HepG2 (cell line): ENCODE data around the gene MRPL38. TPM values are rescaled to one million over a fixed set of nuclear protein-coding genes. Genes with fewer than 3 reads are reported as not detected.

ENCODE experiments used
- ASH2L ChIP-seq: fragments of 300-600, 200-600 bp; sonication (generic); IDR thresholded peaks from 2 replicates; pipeline ENCODE4 v1.7.0; 2017; ENCODE audit warnings: low read depth, mild to moderate bottlenecking, moderate library complexity, mixed read lengths, low read length; ENCODE audit not compliant: insufficient read length
- DPF2 ChIP-seq: sonication (generic); formaldehyde crosslinking; IDR thresholded peaks from 2 replicates; pipeline ENCODE4 v1.4.0; 2020; ENCODE audit warnings: mild to moderate bottlenecking, low read depth, missing genetic modification reagents, borderline replicate concordance
- HES4 ChIP-seq: sonication (generic); formaldehyde crosslinking; IDR thresholded peaks from 2 replicates; pipeline ENCODE4 v1.9.0; 2021; ENCODE audit warnings: mild to moderate bottlenecking, missing genetic modification reagents, borderline replicate concordance
- ISL2 ChIP-seq: sonication (generic); formaldehyde crosslinking; IDR thresholded peaks from 2 replicates; pipeline ENCODE4 v1.5.0; 2020; ENCODE audit warnings: missing genetic modification reagents
- ONECUT2 ChIP-seq: sonication (generic); formaldehyde crosslinking; IDR thresholded peaks from 2 replicates; pipeline ENCODE4 v1.4.0; 2020; ENCODE audit warnings: missing genetic modification reagents
- STAT5B ChIP-seq: sonication (generic); formaldehyde crosslinking; IDR thresholded peaks from 2 replicates; pipeline ENCODE4 v1.4.0; 2020; ENCODE audit warnings: missing genetic modification reagents
- TARDBP ChIP-seq: sonication (generic); formaldehyde crosslinking; IDR thresholded peaks from 2 replicates; pipeline ENCODE4 v1.8.0; 2022; ENCODE audit warnings: mild to moderate bottlenecking, missing genetic modification reagents
- ZBTB3 ChIP-seq: sonication (generic); formaldehyde crosslinking; IDR thresholded peaks from 2 replicates; pipeline ENCODE4 v1.4.0; 2020; ENCODE audit warnings: low read depth, mild to moderate bottlenecking, moderate library complexity, missing genetic modification reagents, borderline replicate concordance
- ZNF703 ChIP-seq: sonication (generic); formaldehyde crosslinking; IDR thresholded peaks from 2 replicates; pipeline ENCODE4 v1.5.1; 2020; ENCODE audit warnings: missing genetic modification reagents, mild to moderate bottlenecking, moderate library complexity, borderline replicate concordance
- ZNF768 ChIP-seq: sonication (generic); formaldehyde crosslinking; IDR thresholded peaks from 2 replicates; pipeline ENCODE4 v1.4.0; 2020; ENCODE audit warnings: missing genetic modification reagents
- polyA plus RNA-seq, 8 experiments: library from polyadenylated mRNA; depleted of rRNA in 3 of 8; stranded (reverse) in 7 of 8; unstranded in 1 of 8; fragments of >200 nt; fragmentation: Illumina TruSeq in 4 of 8; extraction: Trizol in 4 of 8; gene quantifications; 2 replicates each; pipeline versions ENCODE4 v1.2.1 to v1.2.3, GENCODE V29; 2011 to 2016; ENCODE audit warnings: low read depth in 4 of 8, missing spikeins in 1 of 8, mixed read lengths in 1 of 8; ENCODE audit not compliant: insufficient read depth in 1 of 8
- total RNA-seq, 5 experiments: library from RNA; depleted of rRNA; stranded (reverse); fragments of >200 nt; fragmentation: Illumina TruSeq; extraction: Trizol; gene quantifications; 2 replicates each; pipeline ENCODE4 v1.2.3, GENCODE V29; 2016; ENCODE audit warnings: low read depth in 1 of 5
- TF ChIP-seq, protein P1 (sequence below): sonication (generic); formaldehyde crosslinking; IDR thresholded peaks from 2 replicates; pipeline ENCODE4 v1.4.0; 2020; ENCODE audit warnings: missing genetic modification reagents, borderline replicate concordance
- TF ChIP-seq, protein P2 (sequence below): sonication (generic); formaldehyde crosslinking; IDR thresholded peaks from 2 replicates; pipeline ENCODE4 v1.5.0; 2020; ENCODE audit warnings: mild to moderate bottlenecking, missing genetic modification reagents, borderline replicate concordance
- TF ChIP-seq, protein P3 (sequence below): sonication (generic); formaldehyde crosslinking; conservative IDR thresholded peaks from 2 replicates; pipeline ENCODE4 v1.4.0; 2020; ENCODE audit warnings: missing genetic modification reagents
- TF ChIP-seq, protein P4 (sequence below), 2 experiments: sonication (generic) in 1 of 2; formaldehyde crosslinking in 1 of 2; IDR thresholded peaks; 2 replicates each; pipeline versions ENCODE4 v1.4.0 to v1.6.1; 2018 to 2020; ENCODE audit warnings: missing genetic modification reagents in 2 of 2, borderline replicate concordance in 1 of 2, low read depth in 1 of 2, mild to moderate bottlenecking in 1 of 2, missing biosample characterization in 1 of 2

The MRPL38 gene
- total and polyA plus RNA-seq, 2 of the 13 experiments (the other 11 are each of a cell fraction or from before 2014, with no cell fraction given) = 83.7 to 125 TPM

DNA sequence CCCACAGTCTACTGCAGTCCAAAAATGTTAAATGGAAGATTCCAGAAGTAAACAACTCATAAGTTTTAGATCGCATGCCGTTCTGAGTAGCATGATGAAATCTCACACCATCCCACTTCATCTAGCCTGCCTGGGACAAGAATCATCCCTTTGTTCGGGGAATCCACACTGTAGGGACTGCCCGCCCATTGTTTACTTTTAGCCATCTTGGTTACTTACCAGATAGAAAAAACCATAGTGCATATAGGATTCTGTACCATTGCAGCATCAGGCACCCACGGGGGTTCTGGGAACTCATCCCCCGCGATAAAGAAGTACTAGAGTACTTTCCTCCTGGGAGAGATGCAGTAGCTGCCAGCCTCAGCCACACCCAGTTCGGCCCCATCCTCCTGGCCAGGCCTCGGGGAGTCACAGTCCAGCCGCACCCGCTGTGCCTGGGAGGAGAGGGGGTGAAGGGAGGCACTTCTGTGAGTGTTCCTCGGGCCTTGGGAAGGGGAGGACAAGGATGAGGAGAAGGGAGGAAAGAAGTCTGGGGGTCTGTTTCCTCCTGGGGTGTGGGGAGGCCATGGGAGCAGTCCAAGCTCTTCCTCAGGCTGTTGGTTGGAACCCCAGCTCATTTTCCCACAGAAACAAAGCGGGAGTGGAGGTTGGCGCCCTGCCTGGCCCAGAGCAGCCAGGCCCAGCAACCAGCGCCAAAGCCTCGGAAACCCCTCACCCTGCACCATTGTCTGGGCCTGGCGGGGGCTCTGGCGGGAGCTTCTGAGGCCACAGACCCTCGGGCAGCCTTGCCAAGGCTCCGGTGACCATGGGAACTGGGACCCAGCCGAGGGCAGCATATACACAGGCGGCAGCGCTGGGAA lies 35.2 kb downstream of the MRPL38 start (continued):
- TF ChIP-seq, protein P1, sequence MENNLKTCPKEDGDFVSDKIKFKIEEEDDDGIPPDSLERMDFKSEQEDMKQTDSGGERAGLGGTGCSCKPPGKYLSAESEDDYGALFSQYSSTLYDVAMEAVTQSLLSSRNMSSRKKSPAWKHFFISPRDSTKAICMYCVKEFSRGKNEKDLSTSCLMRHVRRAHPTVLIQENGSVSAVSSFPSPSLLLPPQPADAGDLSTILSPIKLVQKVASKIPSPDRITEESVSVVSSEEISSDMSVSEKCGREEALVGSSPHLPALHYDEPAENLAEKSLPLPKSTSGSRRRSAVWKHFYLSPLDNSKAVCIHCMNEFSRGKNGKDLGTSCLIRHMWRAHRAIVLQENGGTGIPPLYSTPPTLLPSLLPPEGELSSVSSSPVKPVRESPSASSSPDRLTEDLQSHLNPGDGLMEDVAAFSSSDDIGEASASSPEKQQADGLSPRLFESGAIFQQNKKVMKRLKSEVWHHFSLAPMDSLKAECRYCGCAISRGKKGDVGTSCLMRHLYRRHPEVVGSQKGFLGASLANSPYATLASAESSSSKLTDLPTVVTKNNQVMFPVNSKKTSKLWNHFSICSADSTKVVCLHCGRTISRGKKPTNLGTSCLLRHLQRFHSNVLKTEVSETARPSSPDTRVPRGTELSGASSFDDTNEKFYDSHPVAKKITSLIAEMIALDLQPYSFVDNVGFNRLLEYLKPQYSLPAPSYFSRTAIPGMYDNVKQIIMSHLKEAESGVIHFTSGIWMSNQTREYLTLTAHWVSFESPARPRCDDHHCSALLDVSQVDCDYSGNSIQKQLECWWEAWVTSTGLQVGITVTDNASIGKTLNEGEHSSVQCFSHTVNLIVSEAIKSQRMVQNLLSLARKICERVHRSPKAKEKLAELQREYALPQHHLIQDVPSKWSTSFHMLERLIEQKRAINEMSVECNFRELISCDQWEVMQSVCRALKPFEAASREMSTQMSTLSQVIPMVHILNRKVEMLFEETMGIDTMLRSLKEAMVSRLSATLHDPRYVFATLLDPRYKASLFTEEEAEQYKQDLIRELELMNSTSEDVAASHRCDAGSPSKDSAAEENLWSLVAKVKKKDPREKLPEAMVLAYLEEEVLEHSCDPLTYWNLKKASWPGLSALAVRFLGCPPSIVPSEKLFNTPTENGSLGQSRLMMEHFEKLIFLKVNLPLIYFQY (CRISPR knock-in tag) = peak; percentile 75; the same call in 1 of the 2 replicates
- TF ChIP-seq ONECUT2 (CRISPR knock-in tag) (no peak), HES4 (0 out of 2 replicates have a peak, but pooled peaks have one; percentile 18), TARDBP (CRISPR knock-in tag) (no peak), ISL2 (CRISPR knock-in tag) (peak; percentile 77; the same call in 1 of the 2 replicates), STAT5B (CRISPR knock-in tag) (no peak), DPF2 (CRISPR knock-in tag) (peak; percentile 47; the same call in 1 of the 2 replicates), ZNF703 (CRISPR knock-in tag) (no peak; the same call in 1 of the 2 replicates), ZBTB3 (CRISPR knock-in tag) (peak; percentile 86; the same call in 1 of the 2 replicates), ZNF768 (peak; percentile 76; the same call in 1 of the 2 replicates), ASH2L (no peak)
- TF ChIP-seq, protein P2, sequence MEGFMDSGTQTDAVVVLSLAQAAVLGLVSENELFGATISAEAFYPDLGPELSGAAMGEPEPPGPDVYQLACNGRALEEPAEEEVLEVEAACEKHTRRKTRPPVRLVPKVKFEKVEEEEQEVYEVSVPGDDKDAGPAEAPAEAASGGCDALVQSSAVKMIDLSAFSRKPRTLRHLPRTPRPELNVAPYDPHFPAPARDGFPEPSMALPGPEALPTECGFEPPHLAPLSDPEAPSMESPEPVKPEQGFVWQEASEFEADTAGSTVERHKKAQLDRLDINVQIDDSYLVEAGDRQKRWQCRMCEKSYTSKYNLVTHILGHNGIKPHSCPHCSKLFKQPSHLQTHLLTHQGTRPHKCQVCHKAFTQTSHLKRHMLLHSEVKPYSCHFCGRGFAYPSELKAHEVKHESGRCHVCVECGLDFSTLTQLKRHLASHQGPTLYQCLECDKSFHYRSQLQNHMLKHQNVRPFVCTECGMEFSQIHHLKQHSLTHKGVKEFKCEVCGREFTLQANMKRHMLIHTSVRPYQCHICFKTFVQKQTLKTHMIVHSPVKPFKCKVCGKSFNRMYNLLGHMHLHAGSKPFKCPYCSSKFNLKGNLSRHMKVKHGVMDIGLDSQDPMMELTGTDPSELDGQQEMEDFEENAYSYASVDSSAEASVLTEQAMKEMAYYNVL (CRISPR knock-in tag) = no peak
- TF ChIP-seq, protein P3, sequence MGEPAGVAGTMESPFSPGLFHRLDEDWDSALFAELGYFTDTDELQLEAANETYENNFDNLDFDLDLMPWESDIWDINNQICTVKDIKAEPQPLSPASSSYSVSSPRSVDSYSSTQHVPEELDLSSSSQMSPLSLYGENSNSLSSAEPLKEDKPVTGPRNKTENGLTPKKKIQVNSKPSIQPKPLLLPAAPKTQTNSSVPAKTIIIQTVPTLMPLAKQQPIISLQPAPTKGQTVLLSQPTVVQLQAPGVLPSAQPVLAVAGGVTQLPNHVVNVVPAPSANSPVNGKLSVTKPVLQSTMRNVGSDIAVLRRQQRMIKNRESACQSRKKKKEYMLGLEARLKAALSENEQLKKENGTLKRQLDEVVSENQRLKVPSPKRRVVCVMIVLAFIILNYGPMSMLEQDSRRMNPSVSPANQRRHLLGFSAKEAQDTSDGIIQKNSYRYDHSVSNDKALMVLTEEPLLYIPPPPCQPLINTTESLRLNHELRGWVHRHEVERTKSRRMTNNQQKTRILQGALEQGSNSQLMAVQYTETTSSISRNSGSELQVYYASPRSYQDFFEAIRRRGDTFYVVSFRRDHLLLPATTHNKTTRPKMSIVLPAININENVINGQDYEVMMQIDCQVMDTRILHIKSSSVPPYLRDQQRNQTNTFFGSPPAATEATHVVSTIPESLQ (CRISPR knock-in tag) = no peak
- TF ChIP-seq, protein P4, sequence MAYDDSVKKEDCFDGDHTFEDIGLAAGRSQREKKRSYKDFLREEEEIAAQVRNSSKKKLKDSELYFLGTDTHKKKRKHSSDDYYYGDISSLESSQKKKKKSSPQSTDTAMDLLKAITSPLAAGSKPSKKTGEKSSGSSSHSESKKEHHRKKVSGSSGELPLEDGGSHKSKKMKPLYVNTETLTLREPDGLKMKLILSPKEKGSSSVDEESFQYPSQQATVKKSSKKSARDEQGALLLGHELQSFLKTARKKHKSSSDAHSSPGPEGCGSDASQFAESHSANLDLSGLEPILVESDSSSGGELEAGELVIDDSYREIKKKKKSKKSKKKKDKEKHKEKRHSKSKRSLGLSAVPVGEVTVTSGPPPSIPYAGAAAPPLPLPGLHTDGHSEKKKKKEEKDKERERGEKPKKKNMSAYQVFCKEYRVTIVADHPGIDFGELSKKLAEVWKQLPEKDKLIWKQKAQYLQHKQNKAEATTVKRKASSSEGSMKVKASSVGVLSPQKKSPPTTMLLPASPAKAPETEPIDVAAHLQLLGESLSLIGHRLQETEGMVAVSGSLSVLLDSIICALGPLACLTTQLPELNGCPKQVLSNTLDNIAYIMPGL (CRISPR knock-in tag; IDR thresholded peaks at IDR 0.05; ENCODE audit: borderline replicate concordance in 1 of 2, low read depth in 1 of 2) = peak; percentile 13 to 69; a peak in 3 of 4 replicates
